Hepatocyte (in vitro differentiated cells): Measurements from ENCODE around the gene PMFBP1.

Experiments
- EZH2 ChIP-seq: fragments of 200-600 bp; sonication (generic); IDR thresholded peaks from 2 replicates; pipeline ENCODE4 v1.6.1; 2016; ENCODE audit warnings: antibody characterized with exemption, mild to moderate bottlenecking, borderline replicate concordance
- EZH2phosphoT487 ChIP-seq: fragments of 200-600 bp; sonication (generic); IDR thresholded peaks from one replicate; pipeline ENCODE4 v1.6.1; 2018; ENCODE audit warnings: antibody characterized with exemption, mild to moderate bottlenecking, low read depth, moderate library complexity; ENCODE audit not compliant: unreplicated experiment, severe bottlenecking
- TF ChIP-seq, protein P1 (sequence below): fragments of 200-600 bp; sonication (generic); IDR thresholded peaks from 2 replicates; pipeline ENCODE4 v1.5.1; 2016; ENCODE audit warnings: antibody characterized with exemption, mild to moderate bottlenecking; ENCODE audit not compliant: poor library complexity

- TF ChIP-seq EZH2phosphoT487 (no peak), EZH2 (no peak)
- TF ChIP-seq, protein P1, sequence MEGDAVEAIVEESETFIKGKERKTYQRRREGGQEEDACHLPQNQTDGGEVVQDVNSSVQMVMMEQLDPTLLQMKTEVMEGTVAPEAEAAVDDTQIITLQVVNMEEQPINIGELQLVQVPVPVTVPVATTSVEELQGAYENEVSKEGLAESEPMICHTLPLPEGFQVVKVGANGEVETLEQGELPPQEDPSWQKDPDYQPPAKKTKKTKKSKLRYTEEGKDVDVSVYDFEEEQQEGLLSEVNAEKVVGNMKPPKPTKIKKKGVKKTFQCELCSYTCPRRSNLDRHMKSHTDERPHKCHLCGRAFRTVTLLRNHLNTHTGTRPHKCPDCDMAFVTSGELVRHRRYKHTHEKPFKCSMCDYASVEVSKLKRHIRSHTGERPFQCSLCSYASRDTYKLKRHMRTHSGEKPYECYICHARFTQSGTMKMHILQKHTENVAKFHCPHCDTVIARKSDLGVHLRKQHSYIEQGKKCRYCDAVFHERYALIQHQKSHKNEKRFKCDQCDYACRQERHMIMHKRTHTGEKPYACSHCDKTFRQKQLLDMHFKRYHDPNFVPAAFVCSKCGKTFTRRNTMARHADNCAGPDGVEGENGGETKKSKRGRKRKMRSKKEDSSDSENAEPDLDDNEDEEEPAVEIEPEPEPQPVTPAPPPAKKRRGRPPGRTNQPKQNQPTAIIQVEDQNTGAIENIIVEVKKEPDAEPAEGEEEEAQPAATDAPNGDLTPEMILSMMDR, result no peak
These were observed 34.3 kb upstream of the PMFBP1 start for GRCh38 chr16:72206299-72206698.
